GM21529 (cell line): Measurements from ENCODE around the gene WHRN.

Source experiments
- ATAC-seq: cut with Tn5 transposase; IDR thresholded peaks from one replicate; pipeline ENCODE4 v1.9.1; 2021; ENCODE audit not compliant: unreplicated experiment

WHRN gene

DNA sequence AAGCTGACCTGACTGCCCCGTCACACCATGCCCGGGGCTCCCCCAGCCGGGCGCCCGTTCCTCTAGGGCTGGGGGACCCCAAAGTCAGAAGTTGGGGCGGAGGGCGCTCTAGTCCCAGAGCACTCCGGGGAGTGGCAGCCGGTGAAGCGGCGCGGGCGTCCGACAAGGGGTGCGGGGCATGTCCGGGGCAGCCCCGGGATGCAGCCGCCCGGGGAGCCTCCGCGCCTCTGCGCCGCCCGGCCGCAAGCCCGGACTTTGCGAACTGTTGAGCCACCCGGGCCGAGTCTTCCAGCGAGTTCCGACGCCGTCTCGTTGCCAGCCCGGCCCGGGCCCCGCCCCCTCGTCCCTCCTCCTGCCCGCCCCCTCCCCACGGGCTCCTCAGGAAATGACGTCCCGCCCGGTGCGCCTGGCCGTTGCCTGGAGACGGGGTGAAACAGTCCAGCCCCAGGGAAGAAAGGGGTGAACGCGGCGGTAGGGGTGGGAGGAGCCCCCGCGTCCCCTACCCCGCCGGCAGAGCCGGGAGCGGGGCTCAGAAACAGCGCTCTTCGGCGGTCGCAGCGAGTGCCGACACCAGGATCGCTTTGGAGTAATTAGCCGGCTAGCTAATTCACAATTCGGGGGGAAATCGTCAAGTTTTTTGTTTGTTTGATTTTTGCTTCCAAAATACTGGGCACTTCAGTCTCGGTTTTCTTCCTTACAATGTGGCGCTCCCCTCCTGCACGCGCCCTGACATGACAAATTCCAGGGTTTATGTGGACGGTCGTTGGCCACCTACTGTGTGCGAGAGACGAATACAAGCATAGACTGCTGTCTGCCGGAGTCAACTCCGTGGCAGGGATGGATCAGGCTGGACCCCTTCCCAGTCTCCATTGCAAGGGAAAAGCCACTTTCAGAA, at the start of gene WHRN:
Gene WHRN (minus strand): TSS at position 287 of the 895 bp plus-strand sequence. CDS start 672 bp downstream, outside the sequence.
- peak; percentile 88 for ATAC-seq

DNA sequence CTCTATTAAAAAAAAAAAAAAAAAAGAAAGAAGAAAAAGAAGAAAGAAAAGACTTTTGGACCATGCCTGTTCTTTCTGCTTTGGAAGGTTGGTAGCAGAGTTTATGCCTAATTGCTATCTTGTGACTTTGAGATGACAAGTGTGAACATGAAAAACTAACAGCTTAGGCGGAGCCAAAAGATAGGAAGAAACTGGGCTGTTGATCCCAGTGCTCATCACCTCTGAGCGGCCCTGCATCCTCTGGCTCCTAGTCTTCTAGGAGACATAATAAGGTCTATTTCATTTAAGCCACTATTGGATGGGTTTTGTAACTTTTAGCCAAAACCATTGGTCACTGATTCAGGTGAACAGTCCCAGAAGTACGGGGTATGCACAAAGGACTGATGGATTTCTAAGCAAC, 47.9 kb upstream of the WHRN start:
- no peak for ATAC-seq

DNA sequence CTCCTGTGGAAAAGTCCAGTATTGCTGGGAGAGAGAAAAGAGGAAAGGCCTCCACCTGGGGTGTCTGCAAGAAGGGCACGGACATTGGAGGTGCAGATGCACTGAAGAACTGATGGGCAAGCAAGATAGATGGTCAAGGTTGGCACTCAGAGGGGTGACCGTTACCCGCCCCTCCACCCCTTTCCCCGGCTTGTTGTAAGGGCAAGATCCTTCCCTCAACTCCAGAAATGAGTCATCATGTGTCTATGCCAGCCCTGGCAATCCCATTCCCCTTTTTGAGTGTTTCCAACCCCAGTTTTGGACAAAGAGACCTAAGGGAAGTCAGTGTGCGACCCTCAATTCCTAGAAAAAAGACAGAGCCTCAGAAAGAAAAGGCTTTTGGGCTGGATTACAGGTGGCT, 47.4 kb upstream of the WHRN start:
- no peak for ATAC-seq

DNA sequence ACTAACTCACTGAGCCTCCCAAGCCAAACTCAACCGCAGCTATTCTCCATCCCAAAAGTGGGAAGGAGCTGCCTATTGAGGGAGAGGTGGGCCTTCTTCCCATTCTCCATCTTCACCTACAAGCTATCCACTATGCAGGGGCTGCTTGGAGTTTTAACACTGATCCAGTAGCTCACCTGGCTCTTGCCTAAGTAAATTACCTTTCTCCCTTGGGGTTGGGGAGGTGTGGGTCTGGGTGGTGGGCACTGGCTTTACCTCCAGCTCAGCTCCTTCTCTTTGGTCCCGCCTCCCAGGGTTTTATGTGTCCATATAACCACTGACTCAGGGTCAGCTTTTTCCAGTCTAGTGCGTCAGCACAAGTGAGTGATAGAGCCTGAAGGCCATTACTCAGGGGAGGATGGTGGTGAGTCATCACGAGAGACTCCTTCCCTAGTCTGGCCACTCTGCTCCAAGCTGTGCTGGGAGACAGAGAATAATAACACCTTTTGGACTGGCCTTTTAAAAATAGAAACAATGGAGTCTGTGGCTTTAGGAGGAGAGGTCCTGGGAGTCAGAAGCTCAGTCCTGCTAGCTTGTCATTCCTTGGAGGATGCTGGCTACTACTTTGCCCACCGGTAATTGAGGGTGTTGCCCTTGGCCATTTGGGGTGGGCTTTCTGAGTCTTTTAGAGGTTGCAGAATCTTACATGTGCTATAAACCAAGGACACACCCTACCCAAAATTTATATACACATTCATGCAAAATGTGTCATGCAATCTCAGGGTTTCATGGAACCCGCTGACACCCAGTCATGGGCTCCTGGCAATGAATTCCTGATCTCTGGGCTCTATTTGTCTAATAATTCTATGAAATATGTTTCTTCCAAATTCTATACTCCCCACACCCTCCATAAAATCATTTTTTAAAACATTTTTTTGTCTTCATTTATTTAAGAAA, 46.7 kb upstream of the WHRN start:
- ATAC-seq = no peak

DNA sequence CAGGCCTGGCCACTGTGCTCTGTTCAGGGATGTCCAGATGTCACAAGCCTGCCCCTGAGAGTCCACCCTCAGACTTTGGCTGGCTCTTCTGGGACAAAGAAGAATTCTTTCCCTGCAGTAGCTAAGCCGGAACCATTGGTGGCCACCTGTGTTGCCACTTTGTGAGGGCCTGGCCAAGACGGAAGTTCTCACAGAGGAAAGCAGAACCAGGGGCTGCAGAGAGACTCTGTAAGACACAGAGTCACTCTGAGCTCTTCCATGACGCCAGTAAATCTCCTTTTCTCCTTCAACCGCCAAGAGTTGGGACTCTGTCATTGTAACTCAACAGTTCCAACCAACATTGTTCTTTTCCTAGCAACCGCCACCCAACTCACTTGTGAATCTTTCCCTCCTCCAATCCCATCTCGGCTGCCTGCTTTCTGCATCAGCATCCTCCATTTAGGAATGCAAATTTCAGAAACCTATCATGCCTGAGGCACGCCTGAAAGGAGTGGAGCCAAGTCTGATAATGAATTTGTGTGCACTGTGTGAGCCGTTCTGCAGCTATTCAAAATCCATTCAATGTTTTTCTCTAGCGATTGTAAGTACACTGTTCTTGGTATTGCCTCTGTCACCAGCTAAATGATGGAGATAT, 44.5 kb upstream of the WHRN start:
- ATAC-seq = no peak

DNA sequence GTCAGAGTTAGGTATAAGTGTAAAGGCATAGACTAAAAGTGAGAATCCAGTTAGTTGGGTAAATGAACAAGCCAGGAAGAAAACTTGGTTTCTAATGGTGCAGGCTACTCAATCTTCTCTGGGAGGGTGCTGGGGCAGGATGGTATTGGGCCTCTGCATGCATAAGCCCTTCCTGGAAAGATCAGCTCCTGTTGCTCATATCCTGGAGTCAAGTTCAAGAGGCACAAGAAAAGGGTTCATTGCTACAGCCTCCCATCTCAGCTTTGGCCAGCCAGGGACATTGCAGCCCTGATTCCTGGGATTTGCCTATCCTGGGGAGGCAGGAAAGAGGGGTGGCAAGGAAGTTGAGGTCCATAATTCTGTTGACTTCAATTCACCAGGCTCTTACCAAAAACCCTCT, 41.6 kb upstream of the WHRN start:
- no peak for ATAC-seq

DNA sequence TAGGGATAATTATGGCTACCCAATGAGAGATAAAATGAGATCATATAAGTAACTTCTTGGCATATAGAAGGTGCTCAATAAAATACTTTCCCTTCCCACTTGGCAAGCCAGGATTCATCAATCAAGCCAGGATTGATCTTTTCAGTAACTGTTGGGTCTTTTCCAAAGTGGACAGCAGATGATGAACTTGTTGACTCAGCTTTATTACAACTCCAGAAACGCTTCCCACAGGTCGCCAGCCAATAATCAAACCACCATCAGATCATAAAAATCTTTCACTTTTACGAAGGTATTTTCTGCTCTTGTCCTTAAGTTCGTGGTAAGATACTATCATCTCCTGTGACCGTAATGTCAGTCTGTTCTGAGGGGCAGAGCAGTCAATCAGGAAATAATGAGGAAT, 39.8 kb upstream of the WHRN start:
- no peak for ATAC-seq

DNA sequence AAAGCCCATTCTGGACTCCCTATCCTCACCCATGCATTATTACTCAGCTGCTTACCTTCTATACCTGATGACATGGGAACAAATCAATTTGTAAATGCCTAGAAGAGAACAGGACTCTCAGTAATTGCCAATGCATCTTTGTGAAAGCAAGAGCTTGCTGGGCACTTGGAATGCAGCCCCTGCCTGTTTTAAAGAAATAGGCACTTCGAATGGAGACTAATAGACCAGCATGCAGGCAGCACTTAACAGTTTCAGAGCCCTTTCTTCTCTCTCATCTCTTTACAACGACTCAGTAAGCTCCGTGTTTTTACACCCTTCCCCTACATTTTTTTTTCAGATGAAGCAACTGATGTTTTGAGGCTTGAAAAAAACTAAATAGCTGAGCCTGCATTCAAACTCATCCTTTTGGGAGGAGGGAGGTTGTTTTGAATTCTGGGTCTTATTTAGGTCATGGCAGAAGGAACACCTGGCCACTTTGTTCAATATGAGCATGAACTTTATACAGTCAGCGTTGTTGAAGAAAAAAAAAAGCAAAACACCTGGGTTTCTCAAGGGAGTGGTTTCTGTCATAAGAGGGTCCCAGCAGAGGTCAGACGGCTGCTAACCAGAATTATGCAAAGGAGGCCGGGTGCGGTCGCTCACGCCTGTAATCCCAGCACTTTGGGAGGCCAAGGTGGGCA, 34.6 kb upstream of the WHRN start:
- no peak for ATAC-seq

DNA sequence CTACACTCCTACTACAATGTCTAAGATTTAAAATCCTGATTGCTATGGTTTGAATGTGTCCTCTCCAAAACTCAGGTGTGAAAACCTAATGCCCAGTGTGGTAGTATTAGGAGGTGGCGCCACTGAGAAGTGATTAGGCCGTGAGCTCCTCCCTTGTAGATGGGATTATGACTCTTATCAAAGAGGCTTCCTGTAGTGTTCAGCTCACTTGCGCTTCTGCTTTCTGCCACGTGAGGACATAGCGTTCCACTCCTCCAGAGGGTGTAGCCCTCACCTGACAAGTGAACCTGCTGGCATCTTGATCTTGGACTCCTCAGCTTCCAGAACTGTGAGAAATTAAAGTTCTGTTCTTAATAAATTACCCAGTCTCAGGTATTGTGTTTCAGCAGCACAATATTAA, 33.0 kb upstream of the WHRN start:
- ATAC-seq = no peak

DNA sequence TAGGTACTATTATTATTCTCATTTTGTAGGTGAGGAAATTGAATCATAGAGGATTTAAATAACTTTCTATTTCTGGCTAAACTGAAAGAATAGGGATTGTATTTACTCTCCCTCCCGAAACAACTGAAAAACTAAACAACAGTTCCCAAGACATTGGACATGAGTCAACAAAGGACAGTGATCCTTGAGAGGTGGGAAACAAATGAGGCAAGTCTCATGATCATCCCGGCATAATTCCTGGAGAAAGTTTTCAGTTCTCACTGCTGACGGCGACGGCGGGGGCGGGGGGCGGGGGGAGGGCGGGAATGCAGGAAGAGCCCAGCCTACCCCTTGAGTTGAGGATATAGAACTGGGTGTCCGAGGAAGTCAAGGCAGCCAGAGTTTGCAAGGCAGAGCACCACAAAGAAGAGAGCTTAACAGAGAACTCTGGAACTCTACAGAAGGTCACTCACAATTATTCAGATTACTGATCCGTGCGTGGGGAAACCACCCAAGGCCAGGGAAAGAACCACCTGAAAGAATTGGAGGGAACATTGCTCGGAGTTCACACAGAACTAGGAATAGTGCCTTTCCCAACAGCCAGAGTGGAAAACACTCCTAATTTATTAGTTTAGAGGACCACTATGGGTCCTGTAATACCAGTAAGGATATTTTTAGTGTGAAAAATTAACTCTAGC, 27.4 kb upstream of the WHRN start:
- ATAC-seq = no peak

DNA sequence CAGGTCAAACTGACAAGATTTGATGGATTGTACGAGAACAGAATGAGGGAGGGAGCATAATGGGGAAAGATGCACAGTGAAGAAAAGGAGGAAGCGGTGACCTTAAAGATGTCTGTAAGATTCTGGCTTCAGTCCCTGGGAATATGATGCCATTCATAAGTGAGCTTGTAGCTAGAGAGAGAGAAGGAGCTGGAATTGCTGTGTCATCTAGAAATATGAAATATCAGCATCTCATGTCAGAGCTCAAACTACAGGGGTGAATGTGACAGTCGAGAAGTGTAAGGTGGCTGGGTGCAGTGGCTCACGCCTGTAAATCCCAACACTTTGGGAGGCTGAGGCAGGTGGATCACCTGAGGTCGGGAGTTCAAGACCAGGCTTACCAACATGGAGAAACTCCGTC, 24.0 kb upstream of the WHRN start:
- ATAC-seq = no peak

DNA sequence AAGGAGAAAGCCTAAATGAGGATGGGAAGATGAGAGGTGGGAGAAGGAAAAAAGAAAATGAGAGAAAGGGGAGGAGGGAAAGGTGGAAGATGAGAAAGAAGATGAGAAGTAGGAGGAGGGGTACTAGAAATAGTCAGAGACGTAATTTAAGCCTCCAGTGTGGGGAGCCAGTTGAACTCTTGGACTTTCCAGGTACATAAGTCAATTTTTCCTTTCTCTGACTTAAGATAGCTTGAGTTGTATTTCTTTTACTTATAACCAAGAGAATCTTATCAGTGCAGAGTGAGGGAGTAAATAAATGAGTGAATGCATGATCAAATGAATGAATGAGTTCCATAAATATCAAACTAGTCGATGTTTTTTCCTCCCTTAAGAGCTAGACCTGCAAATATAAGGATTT, 21.5 kb upstream of the WHRN start:
- no peak for ATAC-seq

DNA sequence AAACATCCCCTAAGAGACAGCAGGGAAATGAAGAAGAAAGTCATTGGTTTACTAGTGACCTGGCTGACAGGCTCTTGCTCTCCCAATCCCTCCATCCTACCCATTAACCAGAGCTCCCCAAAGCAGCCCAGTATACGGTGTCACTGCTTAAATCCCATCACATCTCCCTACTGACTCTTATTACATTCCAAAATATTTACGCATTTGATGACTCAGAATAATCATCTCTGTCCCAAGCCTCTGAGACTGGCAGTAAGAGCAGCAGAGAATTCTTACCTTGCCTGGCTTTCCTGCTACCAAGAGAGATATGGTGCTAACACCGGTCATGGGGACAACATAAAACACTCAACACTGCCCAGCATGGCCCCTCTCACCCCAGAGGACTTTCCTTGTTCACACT, 20.2 kb upstream of the WHRN start:
- no peak for ATAC-seq

DNA sequence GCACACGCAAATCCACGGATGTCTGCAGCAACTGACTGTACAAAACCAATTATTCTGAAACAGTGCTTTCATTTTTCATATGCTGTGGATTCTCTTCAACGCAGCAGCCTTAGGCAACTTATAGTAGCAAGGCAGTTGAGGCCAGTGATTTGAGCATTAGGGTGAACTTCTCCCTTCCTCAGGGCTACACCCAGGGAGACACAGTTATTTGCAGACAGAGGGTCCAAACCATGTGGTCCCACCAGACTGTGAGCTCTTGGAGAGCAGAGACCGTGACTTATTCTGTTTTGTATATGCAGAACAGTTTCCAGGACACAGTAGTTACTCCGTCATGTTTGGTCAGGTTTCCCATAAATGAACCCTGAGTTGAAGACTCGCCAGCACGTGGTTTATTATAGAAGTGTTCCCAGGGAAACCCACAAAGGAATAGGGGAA, 19.0 kb upstream of the WHRN start:
- no peak for ATAC-seq

DNA sequence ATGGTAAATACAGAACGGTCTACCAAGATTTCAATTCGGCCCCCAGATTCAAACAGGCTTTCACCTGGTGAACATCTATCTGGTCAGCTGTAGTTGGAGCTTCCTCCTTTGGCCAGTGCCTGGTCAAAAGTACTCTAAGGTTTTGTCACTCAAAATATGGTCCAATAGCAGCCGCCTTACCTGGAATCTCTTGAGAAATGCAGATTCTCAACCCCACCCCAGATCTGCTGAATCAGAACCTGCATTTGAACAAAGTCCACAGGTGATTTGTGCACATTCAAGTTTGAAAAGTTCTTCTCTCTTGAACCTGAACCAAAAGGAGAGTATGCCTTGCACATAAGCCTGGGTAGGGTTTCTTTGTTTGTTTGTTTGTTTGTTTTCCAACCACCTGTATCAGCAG, 17.6 kb upstream of the WHRN start:
- no peak for ATAC-seq

DNA sequence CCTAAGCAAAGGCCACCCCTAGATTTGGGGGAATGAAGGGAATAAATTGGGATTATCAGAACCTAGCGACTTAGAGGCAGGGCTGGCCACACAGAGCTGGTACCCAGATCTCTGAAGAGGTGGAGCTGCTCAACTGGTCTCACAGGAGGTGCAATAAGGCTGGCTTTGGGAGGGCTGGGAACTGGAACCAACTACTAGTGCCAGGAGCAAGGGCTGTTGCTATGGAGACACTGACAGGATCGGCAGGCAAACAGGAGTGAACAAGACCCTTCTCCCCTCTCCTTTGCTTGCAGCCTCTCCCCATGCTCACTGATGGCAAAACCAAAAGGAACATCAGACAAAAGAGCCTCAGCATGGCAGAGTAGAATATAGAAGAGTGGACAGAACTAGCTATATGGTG, 17.0 kb upstream of the WHRN start:
- no peak for ATAC-seq

DNA sequence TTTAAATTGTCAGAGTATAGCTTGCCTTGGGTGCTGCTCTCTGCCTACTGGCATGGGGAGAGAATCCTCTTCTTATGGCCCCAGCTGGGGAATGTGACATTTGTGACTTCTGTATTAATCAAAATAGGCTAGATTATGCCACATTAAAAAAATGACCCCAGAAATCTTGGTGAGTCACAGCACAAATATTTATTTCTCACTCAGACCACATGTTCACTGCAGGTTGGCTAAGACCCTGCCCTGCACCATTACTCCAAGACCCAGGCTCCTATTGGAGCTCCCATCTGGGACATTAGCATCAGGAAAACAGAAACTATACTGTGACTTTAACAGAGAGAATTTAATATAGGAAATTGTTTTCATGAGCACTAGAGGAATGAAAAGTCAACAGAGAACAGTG, 16.6 kb upstream of the WHRN start:
- ATAC-seq = no peak

DNA sequence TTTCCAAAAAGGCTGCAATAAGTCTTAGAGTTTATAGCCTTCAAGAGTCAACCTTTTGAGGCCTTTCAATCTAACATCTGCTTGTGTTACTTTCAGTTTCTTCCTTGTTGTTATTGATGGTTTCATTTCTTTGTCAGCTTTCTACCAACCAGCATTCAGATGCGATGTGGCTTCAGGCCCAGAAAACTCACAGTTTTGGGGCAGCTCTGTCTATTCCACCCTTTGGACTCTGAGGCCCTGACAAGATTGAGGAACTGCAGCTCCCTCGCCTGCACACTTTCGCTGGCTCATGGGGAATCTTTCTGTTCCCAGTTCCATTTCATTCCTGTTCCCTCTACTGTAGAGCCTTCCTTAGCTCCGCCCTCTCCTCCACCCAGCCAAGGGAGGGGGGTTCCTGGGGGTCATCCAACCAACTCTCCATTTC, 13.3 kb upstream of the WHRN start:
- peak; percentile 72 for ATAC-seq

DNA sequence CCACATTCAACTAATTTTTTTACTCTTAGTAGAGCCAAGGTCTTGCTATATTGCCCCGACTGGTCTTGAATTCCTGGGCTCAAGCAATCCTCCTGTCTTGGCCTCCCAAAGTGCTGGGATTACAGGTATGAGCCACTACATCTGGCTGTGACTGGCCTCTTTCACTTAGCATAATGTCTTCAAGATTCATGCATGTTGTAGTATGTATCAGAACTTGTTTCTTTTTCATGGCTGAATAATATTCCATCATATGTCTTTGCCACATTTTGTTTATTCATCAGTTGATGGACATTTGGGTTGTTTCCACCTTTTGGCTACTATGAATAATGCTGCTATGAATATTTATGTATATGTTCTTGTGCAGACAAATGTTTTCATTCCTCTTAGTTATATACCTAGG, 12.8 kb upstream of the WHRN start:
- no peak for ATAC-seq

DNA sequence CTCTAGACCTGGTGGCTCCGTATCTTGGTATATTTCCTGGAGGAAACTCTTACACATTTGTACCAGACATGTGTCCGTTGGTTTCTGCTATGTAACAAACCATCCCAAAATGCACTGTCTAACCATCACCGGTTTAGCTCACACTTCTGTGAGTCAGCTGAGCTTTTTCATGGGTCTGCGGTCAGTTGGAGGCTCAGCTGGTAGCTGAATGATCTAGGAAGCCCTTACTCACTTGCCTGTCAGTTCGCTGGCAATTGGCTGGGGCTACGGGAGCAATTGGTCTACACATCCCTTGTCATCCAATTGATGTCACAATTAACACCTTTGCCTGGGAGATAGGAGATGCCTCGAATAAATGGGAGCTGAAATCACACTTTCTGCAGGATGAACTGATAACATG, 11.6 kb upstream of the WHRN start:
- ATAC-seq = no peak
